GM19324 (cell line): ENCODE data around the gene AADACL2.

Experiments
- ATAC-seq: cut with Tn5 transposase; IDR thresholded peaks from one replicate; pipeline ENCODE4 v1.9.1; 2021; ENCODE audit warnings: mild to moderate bottlenecking, moderate library complexity; ENCODE audit not compliant: unreplicated experiment, low FRiP score

AADACL2 gene

GRCh38 chr3:151798466-151798865 is 64.7 kb downstream of the AADACL2 start:
- no peak for ATAC-seq

- no peak for ATAC-seq
Observed at GRCh38 chr3:151800431-151800830, 66.7 kb downstream of the AADACL2 start.

DNA sequence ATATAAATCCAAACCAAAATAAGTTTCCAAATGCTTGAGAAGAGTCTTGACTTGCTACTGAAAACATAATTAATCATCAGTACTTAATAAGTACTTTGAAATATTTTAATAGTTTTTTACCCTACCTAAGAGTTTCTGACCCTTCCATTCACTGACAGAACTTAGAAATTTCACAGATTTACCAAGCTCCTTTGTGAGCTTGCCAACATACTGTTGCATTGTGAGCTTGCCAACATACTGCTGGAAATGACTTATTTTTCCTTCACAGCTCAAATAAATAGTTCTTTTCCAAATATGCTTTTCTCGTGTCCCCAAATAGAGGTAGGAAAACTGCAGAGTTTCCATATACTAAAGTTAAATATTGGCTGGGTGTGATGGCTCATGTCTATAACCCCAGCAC is 70.5 kb downstream of the AADACL2 start:
- no peak for ATAC-seq

- no peak for ATAC-seq
Observed at GRCh38 chr3:151806838-151807237, 73.1 kb downstream of the AADACL2 start.
